SHP77 treated with DMSO at 0.1 percent for 48 hours (cell line): Measurements from ENCODE around the gene KBTBD8.

ENCODE experiments used
- DNase-seq: peaks from one replicate; lab custom pipeline; 2025; lab: John Stamatoyannopoulos, UW

Gene KBTBD8

DNA sequence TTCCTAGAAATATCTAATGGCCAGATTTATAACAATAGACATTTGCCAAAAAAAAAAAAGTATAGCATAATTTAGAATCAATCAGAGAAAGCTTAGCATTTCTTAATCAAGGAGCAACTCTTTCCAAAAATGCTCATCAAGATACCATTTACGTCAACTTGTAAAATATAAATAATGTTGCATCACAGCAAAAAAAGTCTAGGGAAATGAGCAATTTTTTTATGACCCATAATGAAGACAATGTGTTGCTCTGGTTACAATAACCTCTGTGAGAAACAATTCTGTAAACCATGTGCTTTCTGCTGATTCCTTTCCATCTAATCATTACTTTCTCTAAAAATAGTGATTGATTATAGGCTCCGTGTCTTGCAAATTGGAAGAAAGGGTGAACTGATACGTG is 36.3 kb downstream of the KBTBD8 start:
- DNase-seq: no peak

DNA sequence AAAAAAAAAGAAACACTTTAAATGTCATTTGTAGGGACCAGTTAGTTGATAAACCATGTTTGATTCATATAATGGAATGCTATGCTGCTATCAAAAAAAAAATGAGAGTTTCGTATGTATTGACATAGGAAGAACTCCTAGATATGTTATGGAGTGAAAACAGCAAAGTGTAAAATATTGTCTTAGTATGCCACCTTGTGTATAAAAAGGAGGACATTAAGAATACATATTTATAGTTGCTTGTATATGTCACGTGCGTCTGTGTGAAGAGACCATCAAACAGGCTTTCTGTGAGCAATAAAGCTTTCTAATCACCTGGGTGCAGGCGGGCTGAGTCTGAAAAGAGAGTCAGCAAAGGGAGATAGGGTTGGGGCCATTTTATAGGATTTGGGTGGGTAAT is 39.5 kb downstream of the KBTBD8 start:
- no peak for DNase-seq

DNA sequence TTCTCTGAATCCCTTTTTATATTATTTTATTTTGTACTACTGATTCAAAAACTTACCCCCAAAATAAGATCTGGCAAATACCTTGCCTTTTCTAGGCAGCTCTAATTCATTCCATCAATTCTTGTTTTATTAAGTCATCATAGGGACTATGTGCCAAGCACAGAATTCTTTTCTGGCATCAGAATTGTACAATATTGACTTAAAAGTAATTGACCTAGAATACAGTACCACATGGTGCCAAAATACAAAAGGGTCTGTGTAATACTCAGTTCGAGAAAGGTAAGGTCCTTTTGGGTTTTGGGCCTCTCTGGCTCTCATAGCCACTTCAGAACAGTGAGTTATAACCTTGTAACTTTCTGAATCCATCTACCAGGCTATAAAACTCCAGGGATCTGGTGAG is 46.2 kb downstream of the KBTBD8 start:
- no peak for DNase-seq

- DNase-seq: no peak
Measured at GRCh38 chr3:67044955-67045354, 46.8 kb downstream of the KBTBD8 start.

GRCh38 chr3:67045711-67046465 is 47.8 kb downstream of the KBTBD8 start:
- DNase-seq: no peak

DNA sequence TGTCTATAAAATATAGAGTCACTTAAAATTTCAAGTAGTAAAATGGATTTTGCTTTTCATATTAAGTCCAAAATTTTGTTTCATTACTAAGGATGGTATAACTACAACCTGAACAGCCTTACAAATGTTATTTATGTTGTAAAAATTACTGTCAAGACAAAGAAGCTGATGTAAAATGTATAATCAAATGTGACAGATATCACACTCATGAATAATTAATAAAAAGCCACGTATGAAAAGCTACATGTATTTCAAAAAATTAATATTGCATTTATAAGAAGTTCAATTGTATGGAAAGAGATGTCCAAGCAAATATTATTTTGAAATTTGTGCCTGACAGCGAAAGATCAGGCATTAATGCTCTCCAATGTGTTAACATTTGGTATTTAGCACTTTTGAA is 48.9 kb downstream of the KBTBD8 start:
- no peak for DNase-seq

DNA sequence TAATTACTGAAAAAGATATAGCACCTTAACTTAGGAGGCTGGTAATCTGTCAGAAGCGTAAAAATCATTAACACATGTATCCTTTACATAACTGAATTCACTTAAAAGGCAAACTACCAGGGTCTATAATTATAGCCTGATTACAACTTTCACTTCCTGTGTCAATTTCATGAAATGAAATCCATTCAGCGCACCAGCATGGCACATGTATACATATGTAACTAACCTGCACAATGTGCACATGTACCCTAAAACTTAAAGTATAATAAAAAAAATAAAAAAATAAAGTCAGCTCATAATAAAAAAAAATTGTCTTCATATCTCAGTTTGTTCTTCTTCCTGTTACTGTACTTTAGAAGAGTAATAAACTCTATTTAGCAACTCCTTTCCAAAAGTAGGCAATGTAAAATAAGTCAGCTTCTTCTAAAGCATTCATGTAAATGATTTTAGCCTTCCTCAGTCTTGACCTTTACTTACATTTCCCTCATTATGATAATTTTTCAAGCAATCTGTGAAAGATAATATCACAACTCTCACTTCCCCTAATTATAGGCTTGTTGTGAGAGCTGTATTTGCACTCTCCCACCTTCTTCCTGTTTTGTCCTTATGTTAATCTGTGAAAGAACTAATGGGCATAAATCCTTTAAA is 50.1 kb downstream of the KBTBD8 start:
- DNase-seq: no peak

DNA sequence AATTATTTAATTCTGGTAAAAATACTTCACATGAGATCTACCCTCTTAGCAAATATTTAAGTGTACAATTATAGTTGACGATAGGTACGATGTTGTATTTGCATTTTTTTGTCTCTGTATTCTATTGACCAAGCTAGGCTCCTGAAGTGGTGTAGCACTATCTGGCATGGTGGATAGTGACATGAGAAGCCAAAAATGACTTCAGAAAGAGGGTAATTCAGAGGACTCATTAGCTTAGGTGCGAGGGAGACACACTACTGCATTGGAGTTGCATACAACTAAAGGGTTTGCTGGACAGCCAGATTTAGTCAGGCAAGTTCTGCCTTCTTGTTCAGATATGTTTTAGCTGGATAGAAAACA is 50.6 kb downstream of the KBTBD8 start:
- no peak for DNase-seq

DNA sequence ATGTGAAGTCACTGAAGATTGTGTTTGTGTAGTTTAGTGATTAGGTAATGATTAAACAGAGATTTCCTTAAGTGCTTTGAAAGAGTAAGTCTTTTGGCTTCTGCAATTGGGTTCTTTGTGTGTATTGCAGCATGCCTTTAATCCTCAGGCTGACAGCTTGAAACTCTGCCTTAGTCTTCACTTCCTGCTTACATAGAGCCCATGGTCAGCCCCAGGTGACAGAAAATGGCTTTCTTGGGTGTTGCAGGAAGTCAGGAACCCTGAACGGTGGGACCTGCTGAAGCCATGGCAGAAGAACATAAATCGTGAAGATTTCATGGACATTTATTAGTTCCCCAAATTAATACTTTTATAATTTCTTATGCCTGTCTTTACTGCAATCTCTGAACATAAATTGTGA is 61.3 kb downstream of the KBTBD8 start:
- DNase-seq: no peak
